Lower leg skin (tissue), 4 donors: Measurements from ENCODE around the gene C1QTNF6. TPM values are rescaled to one million over a fixed set of nuclear protein-coding genes. Genes with fewer than 3 reads are reported as not detected.

Experiments used
- DNase-seq, 2 donors: peaks; one replicate each; pipeline ENCODE4 v3.0.0-alpha.2; 2019; ENCODE audit warnings: low spot score in 2 of 2
- H3K4me3 ChIP-seq: fragments of 200-600 bp; sonication (generic); 2 replicates; pipeline ENCODE4 v1.5.1; 2017; ENCODE audit warnings: mild to moderate bottlenecking, low read depth; ENCODE audit not compliant: poor library complexity, severe bottlenecking
- CTCF ChIP-seq, 3 donors: fragments of 450-650 bp; IDR thresholded peaks; one replicate each; pipeline ENCODE4 v1.5.1; 2016; ENCODE audit warnings: antibody characterized with exemption in 3 of 3, mild to moderate bottlenecking in 3 of 3, moderate library complexity in 2 of 3
- POLR2A ChIP-seq, 2 donors: fragments of 450-650 bp; IDR thresholded peaks; one replicate each; pipeline ENCODE4 v1.6.1; 2016 to 2017; ENCODE audit warnings: antibody characterized with exemption in 2 of 2, mild to moderate bottlenecking in 1 of 2, moderate library complexity in 1 of 2
- WGBS, 2 donors: methylation state at CpG; one replicate each; pipeline ENCODE4 v1.1.5; 2018; 5-methylcytosine and 5-hydroxymethylcytosine counted together
- intact Hi-C: fragments of 100-400 bp; cut with DNase I; formaldehyde crosslinking; loops from one replicate; pipeline ENCODE4 v1.15.0; 2023; ENCODE audit warnings: low total_unique reads
- total RNA-seq, 4 donors: library from RNA; depleted of rRNA; stranded (reverse); fragments of >200 nt; gene quantifications; one replicate each; pipeline ENCODE4 v1.1.0, GENCODE V29; 2016

C1QTNF6 gene
- total RNA-seq, 4 donors from 2014 or later = 0.81 to 8.9 (median 2.1) TPM

- H3K4me3 ChIP-seq = no peak overlapping the region
- DNase-seq = no peak
- 78 to 89% methylated on average over 12 to 15 of the region's 16 CpGs for WGBS, 2 donors
- intact Hi-C loops = loop anchor here (10.0 kb wide), 1 partner anchor 1386 kb away; no protein-coding TSS in a partner anchor
- no peak for TF ChIP-seq CTCF (IDR thresholded peaks at IDR 0.05)
- TF ChIP-seq POLR2A (IDR thresholded peaks at IDR 0.05) = no peak
These were observed 47.2 kb downstream of the C1QTNF6 start for GRCh38 chr22:37140686-37141323.

- TF ChIP-seq CTCF (IDR thresholded peaks at IDR 0.05) = no peak
- no peak for TF ChIP-seq POLR2A (IDR thresholded peaks at IDR 0.05)
- intact Hi-C loops = loop anchor here (10.0 kb wide), 1 partner anchor 1385 kb away; no protein-coding TSS in a partner anchor
- WGBS, 2 donors = 47 to 54% methylated on average over 6 to 7 of the region's 7 CpGs
- DNase-seq = no peak
- no peak overlapping the region for H3K4me3 ChIP-seq
These were observed 48.3 kb downstream of the C1QTNF6 start for GRCh38 chr22:37139762-37140161.

DNA sequence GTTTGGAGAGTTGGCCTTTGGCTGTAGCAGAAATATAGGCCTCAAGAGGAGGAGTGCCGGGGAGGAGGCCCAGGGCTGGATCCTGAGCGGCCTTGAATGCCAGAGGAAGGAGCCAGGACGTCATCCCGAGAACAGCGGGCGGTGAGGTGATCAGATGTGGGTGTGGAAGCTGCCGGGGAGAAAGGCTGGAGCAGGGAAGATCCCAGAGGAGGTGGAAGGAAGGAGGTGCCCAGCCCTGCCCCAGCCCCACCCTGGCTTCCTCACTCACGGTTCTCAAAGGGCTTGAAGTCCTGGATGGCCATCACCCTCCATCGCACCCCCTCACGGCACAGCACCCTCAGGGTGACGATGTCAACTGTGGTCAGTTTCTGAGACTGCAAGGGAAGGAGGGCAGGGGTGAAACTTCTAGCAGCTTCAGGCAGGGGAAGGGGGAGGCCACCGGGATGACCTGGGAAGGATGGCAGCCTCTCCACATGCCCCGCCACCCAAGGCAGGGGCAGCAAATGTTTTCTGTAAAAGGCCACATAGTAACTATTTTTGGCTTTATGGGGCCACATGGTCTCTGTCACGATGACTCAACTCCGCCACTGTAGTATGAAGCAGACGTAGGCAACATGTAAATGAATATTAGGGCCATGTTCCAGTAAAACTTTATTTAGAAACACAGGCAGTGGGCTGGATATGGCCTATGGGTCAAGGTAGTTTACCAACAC is 49.0 kb downstream of the C1QTNF6 start:
- intact Hi-C loops = no loop called here
- WGBS, 2 donors = 37 to 53% methylated on average over 14 to 16 of the region's 16 CpGs

GRCh38 chr22:37137903-37138665 is 50.0 kb downstream of the C1QTNF6 start:
- TF ChIP-seq CTCF (IDR thresholded peaks at IDR 0.05) (no peak), POLR2A (IDR thresholded peaks at IDR 0.05) (no peak)
- intact Hi-C loops = no loop called here
- no peak for DNase-seq

More for the DNA sequence above, 49.0 kb downstream of the C1QTNF6 start:
- TF ChIP-seq CTCF (IDR thresholded peaks at IDR 0.05) = no peak
- TF ChIP-seq POLR2A (IDR thresholded peaks at IDR 0.05) = no peak
- H3K4me3 ChIP-seq = no peak overlapping the region
- DNase-seq = no peak

GRCh38 chr22:37137131-37137530 is 50.9 kb downstream of the C1QTNF6 start:
- no peak for TF ChIP-seq POLR2A (IDR thresholded peaks at IDR 0.05)
- TF ChIP-seq CTCF (IDR thresholded peaks at IDR 0.05) = no peak
- intact Hi-C loops = no loop called here
- 79 to 87% methylated on average over 8 of the region's 8 CpGs for whole genome bisulfite sequencing, 2 donors

More at GRCh38 chr22:37137903-37138665, 50.0 kb downstream of the C1QTNF6 start:
- 68 to 85% methylated on average over 6 of the region's 6 CpGs for WGBS, 2 donors
- H3K4me3 ChIP-seq = no peak overlapping the region

More at GRCh38 chr22:37137131-37137530, 50.9 kb downstream of the C1QTNF6 start:
- H3K4me3 ChIP-seq = no peak overlapping the region
- no peak for DNase-seq
